NCI-H524 treated with DMSO at 0.1 percent for 48 hours (cell line): Measurements from ENCODE around the gene ADSL.

Experiments
- DNase-seq: peaks from one replicate; lab custom pipeline; 2025; lab: John Stamatoyannopoulos, UW

Gene ADSL

GRCh38 chr22:40328546-40329456, 17.5 kb upstream of the ADSL start:
- DNase-seq, result no peak

GRCh38 chr22:40329466-40329865, 16.8 kb upstream of the ADSL start:
- no peak for DNase-seq

- DNase-seq, result no peak
Measured at GRCh38 chr22:40330086-40330485, 16.2 kb upstream of the ADSL start.

- DNase-seq, result no peak
Measured at GRCh38 chr22:40330615-40331014, 15.7 kb upstream of the ADSL start.

- no peak for DNase-seq
Measured at GRCh38 chr22:40331706-40332105, 14.6 kb upstream of the ADSL start.

- no peak for DNase-seq
Measured at GRCh38 chr22:40332319-40332781, 13.9 kb upstream of the ADSL start.

GRCh38 chr22:40334060-40334459, 12.2 kb upstream of the ADSL start:
- DNase-seq, result no peak

GRCh38 chr22:40334899-40335298, 11.4 kb upstream of the ADSL start:
- DNase-seq, result no peak

GRCh38 chr22:40335358-40335757, 10.9 kb upstream of the ADSL start:
- no peak for DNase-seq

GRCh38 chr22:40340044-40340443, 6.3 kb upstream of the ADSL start:
- DNase-seq, result no peak

- DNase-seq, result no peak
Measured at GRCh38 chr22:40341604-40342003, 4.7 kb upstream of the ADSL start.

GRCh38 chr22:40342521-40342920, 3.8 kb upstream of the ADSL start:
- no peak for DNase-seq

GRCh38 chr22:40345271-40345670, 1.0 kb upstream of the ADSL start:
- DNase-seq, result no peak

GRCh38 chr22:40345815-40346184, 500 bp upstream of the ADSL start:
- DNase-seq, result no peak

GRCh38 chr22:40347300-40347699, 1.0 kb downstream of the ADSL start:
- DNase-seq, result no peak

- no peak for DNase-seq
Measured at GRCh38 chr22:40348025-40348658, 1.8 kb downstream of the ADSL start.

GRCh38 chr22:40352763-40353162, 6.5 kb downstream of the ADSL start:
- DNase-seq, result no peak

GRCh38 chr22:40361100-40361499, 14.8 kb downstream of the ADSL start:
- DNase-seq, result no peak

GRCh38 chr22:40363059-40363458, 16.8 kb downstream of the ADSL start:
- no peak for DNase-seq

GRCh38 chr22:40364431-40364830, 18.1 kb downstream of the ADSL start:
- no peak for DNase-seq

GRCh38 chr22:40366068-40366467, 19.8 kb downstream of the ADSL start:
- no peak for DNase-seq

GRCh38 chr22:40367342-40367741, 21.0 kb downstream of the ADSL start:
- no peak for DNase-seq

GRCh38 chr22:40368016-40368415, 21.7 kb downstream of the ADSL start:
- no peak for DNase-seq
